ENCODE measurements around the gene TSPEAR.
"Not testable (repeated sequence)": the region's sequence is repeated elsewhere in the genome, so short reads cannot be mapped to it uniquely, and the experiment has no call there.

TSPEAR gene

DNA sequence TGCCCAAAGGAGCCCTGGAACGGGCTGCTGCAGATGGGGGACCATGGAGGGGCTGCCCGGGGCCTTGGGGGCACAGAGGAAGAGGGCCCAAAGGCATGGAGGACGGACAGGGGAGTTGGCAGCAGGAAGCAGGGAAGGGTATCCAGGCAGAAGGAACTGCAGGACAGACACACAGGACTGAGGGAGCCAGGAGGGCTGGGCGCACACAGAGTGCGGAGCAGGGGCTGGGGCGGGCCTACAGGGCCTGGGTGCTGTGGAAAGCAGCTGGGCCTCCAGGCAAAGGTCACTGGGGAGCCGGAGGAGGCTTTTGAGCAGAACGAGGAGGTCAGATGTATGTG is 199.5 kb downstream of the TSPEAR start:
- DNase-seq, result no peak

GRCh38 chr21:44511219-44511937 is 200.0 kb downstream of the TSPEAR start:
- no peak for DNase-seq

- peak; percentile 39 for DNase-seq
Observed at GRCh38 chr21:44510508-44511218, 200.7 kb downstream of the TSPEAR start.

- no peak for DNase-seq
Observed at GRCh38 chr21:44510109-44510507, 201.3 kb downstream of the TSPEAR start.

DNA sequence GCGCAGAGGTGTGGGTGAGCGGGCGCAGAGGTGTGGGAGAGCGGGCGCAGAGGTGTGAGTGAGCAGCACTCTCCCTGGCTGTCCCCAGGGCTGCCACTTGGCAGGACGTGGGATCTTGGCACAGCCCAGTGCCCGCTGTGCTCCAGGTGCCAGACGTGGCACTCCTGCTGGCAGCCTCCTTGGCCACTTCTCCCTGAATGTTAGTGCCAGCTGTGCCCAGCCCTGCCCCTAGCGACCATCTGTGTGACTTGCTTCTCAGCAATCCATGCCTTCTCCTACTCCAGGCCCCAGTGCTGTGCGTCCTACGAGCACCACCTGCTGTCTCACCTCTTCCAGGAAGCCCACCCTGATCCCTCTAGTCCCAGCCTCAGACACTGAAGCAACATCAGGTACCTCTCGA is 201.8 kb downstream of the TSPEAR start:
- DNase-seq, result peak; percentile 59

GRCh38 chr21:44508711-44509445 is 202.5 kb downstream of the TSPEAR start:
- DNase-seq, result no peak

GRCh38 chr21:44508426-44508710 is 203.0 kb downstream of the TSPEAR start:
- DNase-seq, result no peak

DNA sequence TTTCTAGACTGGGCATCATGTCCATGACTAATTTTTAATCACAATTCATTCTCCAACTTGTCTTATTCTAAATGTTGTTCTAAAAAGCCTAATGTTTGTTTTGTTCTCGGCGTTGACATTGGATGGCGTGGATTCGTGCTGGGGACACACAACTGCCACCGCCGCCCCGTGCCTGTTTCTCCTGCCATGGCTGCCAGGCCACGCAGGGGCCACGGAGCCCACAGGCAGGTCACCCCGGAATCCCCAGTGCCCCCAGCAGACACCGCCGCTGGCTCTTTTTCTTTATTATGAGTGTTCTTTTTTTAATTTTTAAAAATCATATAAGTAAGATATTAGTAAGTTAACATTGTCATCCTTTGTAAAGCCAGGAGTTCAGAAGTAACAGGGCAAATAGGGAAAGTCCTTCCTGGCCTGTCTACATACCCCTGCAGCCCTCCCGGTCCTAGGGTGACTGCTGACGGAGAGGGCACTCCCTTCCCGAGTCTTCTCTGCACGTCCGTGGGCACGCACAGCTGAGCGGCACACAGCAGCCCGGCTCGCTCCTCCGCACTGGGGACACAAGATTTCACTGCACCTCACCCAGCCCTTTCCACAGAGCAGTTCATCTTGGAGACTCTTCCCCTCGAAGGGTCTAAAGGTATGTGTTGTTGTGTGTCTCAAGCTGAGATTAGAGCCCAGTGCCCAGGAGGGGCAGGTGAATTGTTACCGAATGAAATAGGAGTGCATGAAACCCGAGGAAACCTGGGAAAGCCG is 203.5 kb downstream of the TSPEAR start:
- DNase-seq, result no peak

DNA sequence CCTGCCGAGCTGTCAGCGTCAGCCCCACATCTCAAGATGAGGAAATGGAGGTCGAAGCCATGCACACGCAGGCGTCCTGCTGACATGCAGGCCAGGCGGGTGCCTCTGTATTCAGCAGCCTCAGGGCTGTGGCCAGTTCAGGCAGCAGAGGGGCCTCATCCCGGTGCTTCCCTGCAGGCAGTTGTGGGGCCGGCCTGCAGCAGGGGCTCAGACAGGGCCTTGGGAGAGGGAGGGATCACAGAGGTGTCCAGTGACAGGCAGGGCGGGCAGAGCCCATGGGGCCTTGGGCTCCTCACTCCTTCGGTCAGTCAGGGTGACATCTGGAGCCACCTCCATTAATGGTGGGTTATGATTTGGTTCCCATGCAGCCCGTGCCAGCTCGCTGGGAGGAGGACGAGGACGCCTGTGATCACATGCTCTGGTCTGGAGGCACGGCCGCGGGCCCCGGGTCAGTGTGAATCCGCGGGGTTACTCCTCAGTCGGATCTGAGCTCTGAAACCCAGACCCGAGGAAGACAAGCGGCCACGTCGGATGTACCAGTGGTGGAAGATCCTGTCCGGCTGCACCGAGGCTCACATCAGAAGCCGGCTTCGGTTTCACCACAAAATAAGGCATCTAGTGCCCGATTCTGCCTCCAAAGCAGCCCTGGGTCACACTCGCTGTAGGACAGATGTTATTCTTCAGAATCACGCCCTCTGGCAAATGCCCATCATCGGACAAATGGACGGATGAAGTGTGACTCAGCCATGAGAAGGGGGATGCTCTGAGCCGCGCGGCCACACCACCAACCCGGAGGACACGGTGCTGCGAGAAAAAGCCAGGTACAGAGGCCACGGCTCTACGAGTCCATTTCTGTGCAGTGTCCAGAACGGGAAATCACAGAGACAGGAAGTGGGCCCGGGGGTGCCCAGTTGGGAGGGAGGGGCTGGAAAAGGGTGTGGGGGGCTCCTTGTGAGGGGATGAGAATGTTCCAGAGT is 204.8 kb downstream of the TSPEAR start:
- no peak for DNase-seq

GRCh38 chr21:44505673-44506278 is 205.6 kb downstream of the TSPEAR start:
- no peak for DNase-seq

DNA sequence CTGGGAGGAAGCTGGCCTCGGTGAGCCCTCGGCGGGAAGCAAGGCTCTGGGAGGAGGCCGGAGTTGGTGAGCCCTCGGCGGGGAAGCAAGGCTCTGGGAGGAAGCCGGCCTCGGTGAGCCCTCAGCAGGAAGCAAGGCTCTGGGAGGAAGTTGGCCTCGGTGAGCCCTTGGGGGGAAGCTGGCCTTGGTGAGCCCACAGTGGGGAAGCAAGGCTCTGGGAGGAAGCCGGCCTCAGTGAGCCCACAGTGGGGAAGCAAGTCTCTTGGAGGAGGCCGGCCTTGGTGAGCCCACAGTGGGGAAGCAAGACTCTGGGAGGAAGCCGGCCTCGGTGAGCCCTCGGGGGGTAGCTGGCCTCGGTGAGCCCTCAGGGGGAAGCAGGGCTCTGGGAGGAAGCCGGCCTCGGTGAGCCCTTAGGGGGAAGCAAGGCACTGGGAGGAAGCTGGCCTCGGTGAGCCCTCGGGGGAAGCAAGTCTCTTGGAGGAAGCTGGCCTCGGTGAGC is 207.4 kb downstream of the TSPEAR start:
- no peak for DNase-seq

GRCh38 chr21:44503006-44503889 is 208.1 kb downstream of the TSPEAR start:
- DNase-seq, result not testable (repeated sequence)

GRCh38 chr21:44502171-44502958 is 209.0 kb downstream of the TSPEAR start:
- no peak for DNase-seq

DNA sequence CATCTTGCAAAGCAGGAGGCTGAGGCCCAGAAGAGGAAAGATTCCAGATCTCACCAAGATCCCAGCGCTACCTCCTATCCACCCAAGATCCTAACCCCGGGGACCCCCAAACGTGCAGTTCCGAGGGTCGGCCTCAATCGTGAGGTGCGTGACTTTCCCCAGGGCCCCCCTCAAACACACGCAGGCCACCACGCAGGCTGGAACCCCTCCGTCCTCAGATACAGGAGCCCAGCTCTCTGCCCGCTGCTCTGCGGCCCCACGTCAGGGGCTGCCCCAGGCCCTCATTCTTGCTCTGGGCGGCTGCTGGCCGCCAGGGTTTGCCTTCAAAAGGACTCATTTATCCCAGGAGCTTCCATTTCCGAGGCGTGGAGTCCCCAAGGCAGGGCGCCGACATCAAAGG is 211.3 kb downstream of the TSPEAR start:
- no peak for DNase-seq

DNA sequence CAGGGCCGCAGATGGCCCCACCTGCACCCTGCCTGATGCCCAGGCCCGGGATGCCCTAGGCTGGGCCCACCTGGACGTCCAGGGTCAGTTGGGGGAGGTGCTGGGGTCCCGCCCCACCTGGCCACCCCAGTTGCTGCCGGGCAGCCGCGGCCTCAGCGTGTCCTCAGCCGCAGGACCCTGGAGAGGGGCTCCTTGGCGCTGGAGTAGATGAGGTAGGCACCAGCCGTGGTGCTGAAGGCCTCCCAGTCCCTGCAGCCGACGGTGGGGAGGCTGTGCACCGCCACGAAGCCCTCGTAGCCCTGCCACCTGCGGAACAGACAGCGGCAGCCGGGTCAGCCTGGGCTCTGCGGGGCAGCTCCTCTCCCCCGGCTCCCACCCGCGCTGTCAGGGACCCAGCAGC is 211.7 kb downstream of the TSPEAR start:
- no peak for DNase-seq

DNA sequence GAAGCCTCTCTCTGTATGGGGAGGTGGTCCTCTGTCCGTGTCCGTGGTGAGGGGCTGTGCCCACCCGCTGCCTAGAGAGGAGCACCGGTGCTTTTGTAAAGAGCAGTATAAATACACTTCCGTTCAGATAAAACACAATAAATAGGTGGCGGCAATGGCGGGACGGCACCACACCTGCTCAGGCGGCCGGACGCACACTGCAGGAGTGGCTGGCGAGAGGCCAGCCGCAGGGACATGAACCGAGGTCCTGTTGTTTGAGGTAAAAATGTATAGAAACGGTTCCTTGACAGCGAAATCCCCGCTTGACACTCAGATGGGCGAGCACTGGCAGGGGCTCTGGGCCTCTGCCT is 212.2 kb downstream of the TSPEAR start:
- no peak for DNase-seq

GRCh38 chr21:44498280-44499210 is 212.8 kb downstream of the TSPEAR start:
- peak; percentile 26 for DNase-seq

DNA sequence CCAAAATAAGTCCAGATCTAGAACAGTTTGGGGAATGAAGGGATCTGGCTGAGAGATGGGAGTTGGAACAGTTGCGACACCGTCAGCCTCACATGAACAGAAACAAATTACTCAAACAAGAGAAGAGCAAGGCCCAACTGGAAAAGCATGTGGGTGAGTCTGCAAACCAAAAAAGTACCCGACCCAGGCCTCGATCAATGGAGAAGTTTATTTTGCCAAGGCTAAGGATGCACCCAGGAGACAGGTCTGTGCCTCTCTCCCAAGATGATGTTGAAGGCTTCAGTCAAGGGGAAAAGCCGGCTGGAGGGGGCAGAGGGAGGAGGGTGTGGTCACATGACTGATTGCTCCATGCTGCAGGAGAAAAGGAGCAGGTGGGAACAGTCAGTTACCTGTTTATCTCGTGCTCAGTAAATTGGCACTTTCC is 213.7 kb downstream of the TSPEAR start:
- DNase-seq, result peak; percentile 69
